C4-2B (cell line): ENCODE measurements around the gene FHIT.

Source experiments
- CTCF ChIP-seq: fragments of 450-650 bp; conservative IDR thresholded peaks from 2 replicates; pipeline ENCODE4 v1.5.1; 2017; ENCODE audit warnings: mild to moderate bottlenecking
- ZFX ChIP-seq: fragments of 450-650 bp; IDR thresholded peaks from 2 replicates; pipeline ENCODE4 v1.6.1; 2017

- TF ChIP-seq CTCF (no peak), ZFX (no peak)
Measured at GRCh38 chr3:60167186-60167585, 1084.1 kb downstream of the FHIT start.
